Measurements from ENCODE around the gene SIL1. TPM values are rescaled to one million over a fixed set of nuclear protein-coding genes. Genes with fewer than 3 reads are reported as not detected.
"Not testable (repeated sequence)": the region's sequence is repeated elsewhere in the genome, so short reads cannot be mapped to it uniquely, and the experiment has no call there.

Gene SIL1
- total RNA-seq, 1 donor from 2014 or later: 43.4 TPM

GRCh38 chr5:139177809-139178588 is 20.2 kb downstream of the SIL1 start:
- no peak for DNase-seq (ENCODE audit: low read depth in 2 of 2)

GRCh38 chr5:139177281-139177680 is 20.9 kb downstream of the SIL1 start:
- not testable (repeated sequence) for DNase-seq (ENCODE audit: low read depth in 2 of 2)

GRCh38 chr5:139174382-139174781 is 23.8 kb downstream of the SIL1 start:
- not testable (repeated sequence) for DNase-seq (ENCODE audit: low read depth in 2 of 2)

GRCh38 chr5:139171779-139172404 is 26.3 kb downstream of the SIL1 start:
- DNase-seq (ENCODE audit: low read depth in 2 of 2): no peak

GRCh38 chr5:139167952-139168720 is 30.0 kb downstream of the SIL1 start:
- no peak for DNase-seq (ENCODE audit: low read depth in 2 of 2)

- no peak for DNase-seq (ENCODE audit: low read depth in 2 of 2)
Measured at GRCh38 chr5:139167533-139167932, 30.6 kb downstream of the SIL1 start.

- peak in 1 of 2 donors; percentile 13 for DNase-seq (ENCODE audit: low read depth in 2 of 2)
Measured at GRCh38 chr5:139167063-139167462, 31.1 kb downstream of the SIL1 start.

GRCh38 chr5:139164897-139165296 is 33.3 kb downstream of the SIL1 start:
- not testable (repeated sequence) for DNase-seq (ENCODE audit: low read depth in 2 of 2)

GRCh38 chr5:139164020-139164419 is 34.1 kb downstream of the SIL1 start:
- peak in 1 of 2 donors; percentile 83 for DNase-seq (ENCODE audit: low read depth in 2 of 2)

- DNase-seq (ENCODE audit: low read depth in 2 of 2): no peak
Measured at GRCh38 chr5:139162448-139162847, 35.7 kb downstream of the SIL1 start.

GRCh38 chr5:139158791-139159190 is 39.4 kb downstream of the SIL1 start:
- DNase-seq (ENCODE audit: low read depth in 2 of 2): no peak

GRCh38 chr5:139157556-139157955 is 40.6 kb downstream of the SIL1 start:
- DNase-seq (ENCODE audit: low read depth in 2 of 2): no peak

GRCh38 chr5:139156814-139157213 is 41.4 kb downstream of the SIL1 start:
- no peak for DNase-seq (ENCODE audit: low read depth in 2 of 2)

GRCh38 chr5:139155333-139155732 is 42.8 kb downstream of the SIL1 start:
- DNase-seq (ENCODE audit: low read depth in 2 of 2): no peak

GRCh38 chr5:139151902-139152301 is 46.3 kb downstream of the SIL1 start:
- DNase-seq (ENCODE audit: low read depth in 2 of 2): no peak

- no peak for DNase-seq (ENCODE audit: low read depth in 2 of 2)
Measured at GRCh38 chr5:139150367-139150999, 47.7 kb downstream of the SIL1 start.

GRCh38 chr5:139149477-139150199 is 48.5 kb downstream of the SIL1 start:
- no peak for DNase-seq (ENCODE audit: low read depth in 2 of 2)

GRCh38 chr5:139148986-139149385 is 49.2 kb downstream of the SIL1 start:
- DNase-seq (ENCODE audit: low read depth in 2 of 2): no peak

GRCh38 chr5:139148306-139148705 is 49.9 kb downstream of the SIL1 start:
- no peak for DNase-seq (ENCODE audit: low read depth in 2 of 2)

- DNase-seq (ENCODE audit: low read depth in 2 of 2): peak in 1 of 2 donors; percentile 18
Measured at GRCh38 chr5:139147483-139148087, 50.6 kb downstream of the SIL1 start.

All from dermis microvascular lymphatic vessel endothelial cell (primary cell).